Fibroblast of pulmonary artery (primary cell): ENCODE measurements around the gene MPP1.
"Not testable (repeated sequence)": the region's sequence is repeated elsewhere in the genome, so short reads cannot be mapped to it uniquely, and the experiment has no call there.

Source experiments
- DNase-seq: peaks from one replicate; pipeline ENCODE4 v3.0.0-alpha.2; 2010; ENCODE audit warnings: low read depth
- H3K4me3 ChIP-seq: replicated peaks from 2 replicates; pipeline ENCODE4 v1.5.1; 2011; ENCODE audit warnings: low read depth, mild to moderate bottlenecking, control low read depth, low read length, moderate library complexity
- TF ChIP-seq, protein P1 (sequence below): IDR thresholded peaks from 2 replicates; pipeline ENCODE4 v1.5.1; 2011; ENCODE audit warnings: mild to moderate bottlenecking, control low read depth, low read length, inconsistent platforms; ENCODE audit errors: missing control alignments

The MPP1 gene

DNA sequence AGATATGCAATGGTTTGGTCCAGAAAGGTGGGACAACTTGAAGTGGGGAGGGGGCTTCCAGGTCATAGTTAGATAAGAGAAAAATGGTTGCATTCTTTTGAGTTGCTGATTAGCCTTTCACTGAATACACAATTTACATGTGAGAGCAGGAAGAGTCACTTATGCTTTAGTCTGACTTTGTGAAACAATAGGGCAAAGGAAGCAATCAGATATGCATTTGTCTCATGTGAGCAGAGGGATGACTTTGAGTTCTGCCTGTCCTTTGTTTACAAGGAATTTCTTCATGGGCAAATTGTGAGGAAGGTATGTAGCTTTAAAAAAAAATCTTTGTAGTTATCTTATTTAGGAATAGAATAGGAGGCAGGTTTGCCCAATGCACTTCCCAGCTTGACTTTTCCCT is 16.2 kb upstream of the MPP1 start:
- no peak overlapping the region for H3K4me3 ChIP-seq
- TF ChIP-seq, protein P1, sequence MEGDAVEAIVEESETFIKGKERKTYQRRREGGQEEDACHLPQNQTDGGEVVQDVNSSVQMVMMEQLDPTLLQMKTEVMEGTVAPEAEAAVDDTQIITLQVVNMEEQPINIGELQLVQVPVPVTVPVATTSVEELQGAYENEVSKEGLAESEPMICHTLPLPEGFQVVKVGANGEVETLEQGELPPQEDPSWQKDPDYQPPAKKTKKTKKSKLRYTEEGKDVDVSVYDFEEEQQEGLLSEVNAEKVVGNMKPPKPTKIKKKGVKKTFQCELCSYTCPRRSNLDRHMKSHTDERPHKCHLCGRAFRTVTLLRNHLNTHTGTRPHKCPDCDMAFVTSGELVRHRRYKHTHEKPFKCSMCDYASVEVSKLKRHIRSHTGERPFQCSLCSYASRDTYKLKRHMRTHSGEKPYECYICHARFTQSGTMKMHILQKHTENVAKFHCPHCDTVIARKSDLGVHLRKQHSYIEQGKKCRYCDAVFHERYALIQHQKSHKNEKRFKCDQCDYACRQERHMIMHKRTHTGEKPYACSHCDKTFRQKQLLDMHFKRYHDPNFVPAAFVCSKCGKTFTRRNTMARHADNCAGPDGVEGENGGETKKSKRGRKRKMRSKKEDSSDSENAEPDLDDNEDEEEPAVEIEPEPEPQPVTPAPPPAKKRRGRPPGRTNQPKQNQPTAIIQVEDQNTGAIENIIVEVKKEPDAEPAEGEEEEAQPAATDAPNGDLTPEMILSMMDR, result no peak
- no peak for DNase-seq

DNA sequence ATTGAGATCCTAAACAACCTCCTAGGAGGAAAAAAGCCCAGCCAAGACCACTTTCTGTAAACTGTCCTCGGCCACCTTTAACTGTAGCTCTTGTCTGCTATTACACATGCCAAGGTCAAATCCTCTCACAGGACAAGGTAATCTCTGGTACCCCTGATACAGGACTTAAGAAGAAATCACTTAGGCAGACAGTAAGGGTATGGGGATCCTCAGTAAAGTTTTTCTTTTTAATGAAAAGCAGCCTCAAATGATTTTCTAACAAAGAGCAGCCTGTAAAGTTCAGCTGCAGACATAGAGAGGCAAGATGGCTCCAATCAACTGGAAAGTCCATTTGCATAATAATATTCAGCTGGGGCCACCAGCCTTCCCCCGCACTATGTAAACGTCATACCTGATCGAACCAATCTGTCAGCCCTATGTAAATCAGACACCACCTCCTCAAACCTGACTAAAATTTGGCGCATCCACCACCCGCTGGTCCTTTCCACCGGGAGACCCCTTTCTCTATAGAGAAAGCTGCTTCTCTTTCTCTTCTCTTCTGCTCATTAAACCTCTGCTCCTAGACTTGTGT is 14.6 kb upstream of the MPP1 start:
- no peak for DNase-seq
- TF ChIP-seq, protein P1, result no peak
- no peak overlapping the region for H3K4me3 ChIP-seq

DNA sequence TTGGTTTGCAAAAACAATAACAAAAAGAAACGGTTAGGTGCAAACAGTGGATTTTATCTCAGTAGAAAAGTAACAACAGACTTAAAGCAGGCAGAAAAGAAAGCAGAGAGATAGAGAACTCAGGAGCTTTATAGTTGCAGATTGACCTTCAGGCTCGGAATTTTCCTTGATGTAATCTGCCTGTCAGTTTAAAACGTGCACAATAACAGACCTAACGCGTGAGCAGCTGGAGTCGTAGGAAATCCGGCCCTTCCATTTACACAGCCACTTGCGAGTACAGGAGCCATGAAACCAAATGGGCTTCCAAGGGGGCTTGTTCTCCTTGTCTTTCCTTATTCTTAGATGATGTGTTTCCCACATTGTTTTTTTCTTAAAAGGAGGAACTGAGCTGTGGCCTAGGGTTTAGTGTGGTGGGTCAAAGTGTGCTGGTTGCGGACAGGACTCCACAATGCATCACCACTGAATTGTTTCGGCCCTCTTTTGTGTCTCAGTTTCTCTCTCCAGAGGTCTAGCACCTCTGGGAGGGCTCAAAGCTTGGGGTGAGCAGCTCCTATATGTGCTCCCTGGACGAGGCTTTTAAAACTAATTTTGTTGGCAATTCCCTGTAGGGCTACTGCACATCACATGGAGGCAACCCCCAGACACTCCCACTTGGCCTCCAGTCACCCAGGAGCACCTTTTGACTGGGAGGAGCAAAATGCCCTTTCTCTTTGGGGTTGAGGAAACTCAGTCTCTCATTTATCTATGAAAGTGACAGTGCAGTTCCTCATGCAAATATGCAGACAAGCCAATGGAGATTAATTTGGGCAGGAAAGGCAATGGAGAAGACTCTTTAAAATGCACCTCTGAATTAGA is 13.9 kb upstream of the MPP1 start:
- DNase-seq, result no peak
- no peak overlapping the region for H3K4me3 ChIP-seq
- TF ChIP-seq, protein P1, result no peak

DNA sequence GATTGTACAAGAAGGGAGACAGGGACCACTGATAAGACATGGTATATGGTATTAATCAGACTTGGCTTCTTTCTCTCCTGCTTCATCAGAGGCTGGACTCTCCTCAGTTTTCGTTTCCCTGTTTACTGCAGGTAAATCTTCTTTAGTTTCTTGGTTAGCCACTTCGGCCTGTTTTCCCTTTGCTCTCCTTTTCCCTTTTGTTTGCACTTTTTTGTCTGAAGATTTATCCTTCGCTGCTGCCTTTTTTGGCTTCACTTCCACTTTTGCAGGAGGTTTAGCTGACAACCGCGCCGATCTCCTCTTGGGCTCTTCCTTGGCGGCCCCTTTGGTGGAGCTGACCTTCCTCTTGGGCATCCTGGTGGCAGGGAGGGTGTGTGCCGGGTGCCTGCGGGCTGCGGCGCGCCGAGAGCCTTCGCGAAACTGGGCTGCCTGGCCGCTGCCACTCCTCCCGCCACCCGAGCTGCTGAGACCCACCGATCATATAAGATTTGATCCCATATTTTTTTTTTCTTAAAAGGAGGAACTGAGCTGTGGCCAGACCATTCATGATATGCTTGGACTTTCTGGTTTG is 11.8 kb upstream of the MPP1 start:
- H3K4me3 ChIP-seq, DNase-seq: not testable (repeated sequence)

DNA sequence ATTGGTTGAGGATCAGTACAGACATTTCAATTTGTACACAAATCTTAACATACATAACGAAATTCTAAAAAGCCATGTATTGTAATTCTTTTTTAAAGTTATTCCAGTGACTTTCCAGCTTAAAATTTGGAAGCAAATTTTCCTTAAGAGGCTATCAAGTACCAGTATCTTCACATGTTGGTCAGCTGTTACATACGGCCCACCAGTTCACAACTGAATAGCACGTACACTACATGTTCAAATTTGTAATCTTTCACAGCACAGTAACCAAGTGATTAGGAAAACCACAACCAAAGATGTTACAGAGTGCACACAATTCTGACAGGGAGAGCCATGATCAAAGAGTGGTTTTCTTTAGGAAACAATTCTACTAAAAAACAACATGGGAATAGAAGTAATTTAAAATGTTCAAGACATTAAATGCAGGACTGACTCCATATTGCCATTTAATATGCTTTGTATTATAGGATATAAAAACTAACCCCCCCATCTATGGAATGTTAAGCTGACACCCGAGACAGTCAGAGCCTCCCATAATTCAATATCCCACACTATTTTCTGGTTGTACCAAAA is 11.1 kb upstream of the MPP1 start:
- not testable (repeated sequence) for H3K4me3 ChIP-seq

DNA sequence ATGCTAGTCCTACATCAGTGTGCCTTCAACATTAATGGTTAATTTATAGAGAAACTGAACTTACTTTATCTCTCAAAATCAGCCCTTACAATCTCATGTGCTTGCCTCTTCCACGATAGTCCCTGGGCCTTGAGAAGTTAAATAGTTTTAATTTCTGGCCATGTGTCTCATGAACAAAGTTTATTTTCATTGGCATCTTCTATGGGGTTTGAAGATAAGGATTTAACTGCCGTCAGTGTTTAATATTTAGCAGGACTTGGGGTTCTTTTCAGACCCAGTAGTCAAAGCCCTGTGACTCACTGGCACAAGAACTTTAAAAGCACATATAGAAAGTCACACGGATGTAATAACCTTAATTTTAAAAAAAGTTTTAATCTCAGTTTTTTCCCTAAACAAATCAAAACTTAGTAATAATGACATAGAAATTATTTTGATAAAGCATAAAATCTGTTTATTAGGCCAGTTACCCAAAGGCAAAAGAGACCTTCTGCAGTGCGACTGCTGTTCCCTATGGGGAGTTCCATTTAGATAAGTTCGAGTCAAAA is 10.1 kb upstream of the MPP1 start:
- peak; percentile 34 for DNase-seq
- TF ChIP-seq, protein P1, result no peak
- no peak overlapping the region for H3K4me3 ChIP-seq

More for the DNA sequence above, 11.1 kb upstream of the MPP1 start:
- DNase-seq, result not testable (repeated sequence)

DNA sequence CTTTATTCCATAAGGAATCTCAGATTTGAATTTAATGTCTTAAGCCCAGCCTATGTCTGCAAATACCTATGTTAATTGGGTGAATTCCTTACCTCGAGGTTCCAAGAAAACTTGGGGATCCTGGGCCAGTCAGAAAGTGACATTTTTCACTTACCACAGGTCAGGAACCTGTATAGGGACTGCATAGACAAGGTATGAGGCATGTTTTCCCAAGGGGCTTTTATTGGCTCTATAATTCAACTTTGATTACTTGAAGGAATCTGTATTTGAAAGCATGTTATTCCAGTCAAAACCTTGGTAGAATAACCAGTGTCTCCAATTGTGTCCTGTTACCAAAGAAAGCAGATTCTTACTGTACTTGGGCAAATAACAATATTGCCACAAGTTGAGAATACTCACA is 8.5 kb upstream of the MPP1 start:
- TF ChIP-seq, protein P1, result no peak
- H3K4me3 ChIP-seq, result no peak overlapping the region
- no peak for DNase-seq
